HG03135 (cell line): ENCODE measurements around the gene ZYG11B.
"Not testable (repeated sequence)": the region's sequence is repeated elsewhere in the genome, so short reads cannot be mapped to it uniquely, and the experiment has no call there.

Experiments
- ATAC-seq: cut with Tn5 transposase; IDR thresholded peaks from one replicate; pipeline ENCODE4 v1.9.1; 2021; ENCODE audit warnings: mild to moderate bottlenecking, moderate library complexity; ENCODE audit not compliant: unreplicated experiment

ZYG11B gene

DNA sequence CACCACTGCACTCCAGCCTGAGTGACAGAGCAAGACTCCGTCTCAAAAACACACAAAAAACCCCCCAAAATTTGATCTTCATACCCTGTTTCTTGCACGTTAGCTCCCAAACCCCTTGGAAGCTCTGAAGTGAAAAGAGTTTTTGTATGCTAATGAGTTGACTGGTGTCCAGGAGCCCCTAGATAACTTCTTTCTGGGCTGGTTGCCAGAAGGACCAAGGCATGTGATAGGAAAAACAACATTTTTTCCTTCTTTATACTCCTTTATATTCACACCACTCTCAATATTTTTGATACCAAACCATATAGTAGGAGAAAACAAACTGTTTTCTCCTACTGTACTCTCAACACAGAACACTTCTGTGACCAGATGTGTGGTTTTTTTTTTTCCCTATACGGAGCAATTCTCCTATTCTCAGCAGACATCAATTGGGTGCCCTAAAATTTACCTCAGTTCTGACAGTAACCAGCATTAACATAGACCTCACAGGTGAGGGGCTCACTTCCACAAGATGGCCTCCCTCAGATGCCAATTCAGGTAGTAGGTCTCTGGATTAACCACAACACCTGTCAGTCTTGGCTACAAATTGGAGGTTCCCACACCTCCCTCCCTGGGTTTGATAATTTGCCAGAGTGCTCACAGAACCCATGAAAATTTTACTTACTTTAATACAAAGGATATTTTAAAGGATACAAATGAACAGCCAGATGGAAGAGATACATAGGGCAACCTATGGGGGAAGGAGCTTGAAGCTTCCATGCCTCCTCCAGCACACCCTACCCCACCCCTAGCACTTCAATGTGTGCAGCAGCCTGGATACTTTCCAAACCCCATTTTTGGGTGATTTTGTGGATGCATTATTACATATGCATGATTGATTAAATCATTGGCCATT lies 25.6 kb downstream of the ZYG11B start:
- no peak for ATAC-seq

DNA sequence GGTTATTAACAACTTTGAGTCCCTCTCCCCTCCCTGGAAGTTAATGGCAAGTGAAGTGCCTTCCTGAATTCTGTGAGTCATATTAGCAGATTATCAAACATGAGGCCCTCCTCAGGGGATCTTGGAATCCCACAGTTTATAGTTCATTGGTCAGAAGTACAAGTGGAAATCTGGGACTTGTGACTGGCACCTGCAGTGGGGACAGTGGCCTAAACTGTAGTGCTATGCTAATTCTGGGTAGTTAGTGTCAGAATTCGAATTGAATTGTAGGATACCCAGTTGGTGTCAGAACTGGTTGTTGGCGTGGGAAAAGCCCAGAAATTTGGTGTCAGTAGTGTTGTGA lies 26.2 kb downstream of the ZYG11B start:
- no peak for ATAC-seq

DNA sequence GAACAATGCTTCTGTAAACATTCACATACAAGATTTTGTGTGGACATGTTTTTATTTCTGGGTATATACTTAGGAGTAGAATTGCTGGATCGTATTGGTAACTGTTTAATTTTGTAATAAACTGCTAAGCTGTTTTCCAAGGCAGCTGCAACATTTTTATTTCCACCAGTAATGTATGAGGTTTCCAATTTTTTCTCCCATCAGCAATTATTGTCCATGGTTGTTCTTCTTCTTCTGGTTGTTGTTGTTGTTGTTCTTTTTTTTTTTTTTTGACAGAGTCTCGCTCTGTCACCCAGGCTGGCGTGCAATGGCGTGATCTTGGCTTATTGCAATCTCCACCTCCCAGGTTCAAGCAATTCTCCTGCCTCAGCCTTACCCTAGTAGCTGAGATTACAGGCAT lies 26.9 kb downstream of the ZYG11B start:
- no peak for ATAC-seq

DNA sequence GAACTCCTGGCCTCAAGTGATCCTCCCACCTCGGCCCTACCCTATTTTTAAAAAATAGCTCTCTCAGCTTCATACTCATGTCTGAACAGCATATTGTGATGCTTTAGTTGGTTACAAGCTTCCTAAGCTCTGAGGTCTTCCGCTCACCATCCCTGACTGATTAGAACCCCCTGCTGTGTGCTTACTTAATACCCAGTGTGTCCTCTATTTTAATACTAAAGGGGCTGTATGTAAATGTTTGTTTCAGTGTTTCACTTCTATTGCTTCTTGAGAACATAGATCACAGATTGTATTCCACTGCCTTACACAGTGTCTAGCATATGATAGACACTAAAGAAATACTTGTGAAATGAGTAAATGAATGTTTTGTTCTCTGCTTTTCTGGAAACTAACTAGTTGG lies 29.8 kb downstream of the ZYG11B start:
- no peak for ATAC-seq

DNA sequence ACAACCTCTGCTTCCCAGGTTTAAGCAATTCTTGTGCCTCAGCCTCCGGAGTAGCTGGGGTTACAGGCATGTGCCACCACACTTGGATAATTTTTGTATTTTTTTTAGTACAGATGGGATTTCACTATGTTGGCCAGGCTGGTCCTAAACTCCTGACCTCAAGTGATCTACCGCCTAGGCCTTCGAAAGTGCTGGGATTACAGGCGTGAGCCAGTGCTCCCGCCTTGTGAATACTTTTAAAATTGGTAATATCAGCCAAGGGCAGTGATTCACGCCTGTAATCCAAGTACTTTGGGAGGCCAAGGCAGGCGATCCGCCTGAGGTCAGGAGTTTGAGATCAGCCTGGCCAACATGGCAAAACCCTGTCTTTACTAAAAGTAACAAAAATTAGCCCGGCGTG lies 33.7 kb downstream of the ZYG11B start:
- ATAC-seq = no peak

DNA sequence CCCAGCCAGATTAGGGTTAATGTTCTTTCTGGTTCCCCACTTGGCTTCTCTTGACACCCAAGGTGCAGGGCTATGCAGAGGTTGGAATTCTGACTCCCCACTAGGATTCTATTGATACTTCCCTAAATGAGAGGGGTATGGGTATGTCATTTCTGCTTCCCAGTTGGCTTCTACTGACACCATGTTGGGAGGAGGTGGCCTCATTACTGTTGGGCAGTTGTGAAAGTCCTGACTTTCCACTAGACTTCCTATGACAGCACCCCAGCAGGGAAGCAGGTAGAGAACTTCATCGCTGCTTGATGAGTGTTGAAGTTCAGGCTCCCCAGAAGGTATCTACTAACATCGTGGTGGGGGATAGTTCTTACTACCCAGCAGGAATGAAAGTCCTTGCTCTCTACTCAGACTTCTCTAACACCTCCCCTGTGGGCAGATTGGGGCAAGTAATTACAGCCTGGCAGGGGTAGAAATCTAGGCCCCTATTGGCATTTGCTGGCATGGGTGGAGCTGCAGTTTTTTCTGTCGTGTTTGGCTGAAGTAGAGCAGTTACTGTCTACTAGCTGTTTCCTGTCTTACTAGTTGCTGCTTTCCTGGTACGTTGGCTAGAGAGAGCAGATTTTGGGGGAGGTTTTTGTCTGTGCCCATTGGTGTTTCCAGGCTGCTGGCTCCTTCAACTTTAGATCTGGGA lies 41.5 kb downstream of the ZYG11B start:
- no peak for ATAC-seq

DNA sequence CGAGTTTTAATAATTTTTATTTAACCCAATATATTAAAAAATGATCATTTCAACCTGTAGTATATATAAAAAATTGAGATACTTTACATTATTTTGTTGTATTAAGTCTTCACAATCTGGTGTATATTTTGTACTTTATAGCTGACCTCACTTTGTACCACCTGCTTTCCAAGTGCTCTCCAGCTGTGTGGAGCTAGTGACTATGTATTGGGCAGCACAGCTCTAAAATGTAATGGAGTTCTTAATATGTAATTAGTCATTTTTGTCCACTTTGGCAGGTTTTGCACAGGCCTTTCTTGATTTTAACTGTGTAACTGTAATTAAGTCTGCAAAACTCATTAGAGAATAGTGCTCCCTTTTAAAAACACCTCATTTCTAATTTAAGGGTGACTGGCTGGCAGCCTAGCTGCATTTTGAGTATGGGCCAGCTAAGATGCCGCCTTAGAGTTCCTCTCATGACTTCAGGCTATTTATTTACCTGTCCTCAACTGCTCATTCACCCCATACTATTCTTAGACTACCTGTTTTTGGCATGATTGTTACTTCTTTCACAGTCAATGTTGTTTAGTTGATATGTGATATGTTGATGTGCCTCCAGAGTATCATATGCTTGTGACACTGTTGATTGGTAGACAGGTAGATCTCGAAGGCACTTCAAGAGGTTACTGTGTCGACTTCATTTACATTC lies 43.2 kb downstream of the ZYG11B start:
- ATAC-seq = no peak

DNA sequence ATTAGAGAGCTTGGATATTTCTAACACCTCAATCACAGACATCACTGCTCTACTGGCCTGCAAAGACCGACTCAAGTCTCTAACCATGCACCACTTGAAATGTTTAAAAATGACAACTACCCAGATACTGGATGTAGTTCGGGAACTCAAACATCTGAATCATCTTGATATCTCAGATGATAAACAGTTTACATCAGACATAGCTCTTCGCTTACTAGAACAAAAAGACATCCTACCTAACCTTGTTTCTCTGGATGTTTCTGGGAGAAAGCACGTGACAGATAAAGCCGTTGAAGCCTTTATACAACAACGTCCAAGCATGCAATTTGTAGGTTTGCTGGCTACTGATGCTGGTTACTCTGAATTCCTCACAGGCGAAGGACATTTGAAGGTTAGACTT lies 45.1 kb downstream of the ZYG11B start:
- no peak for ATAC-seq

DNA sequence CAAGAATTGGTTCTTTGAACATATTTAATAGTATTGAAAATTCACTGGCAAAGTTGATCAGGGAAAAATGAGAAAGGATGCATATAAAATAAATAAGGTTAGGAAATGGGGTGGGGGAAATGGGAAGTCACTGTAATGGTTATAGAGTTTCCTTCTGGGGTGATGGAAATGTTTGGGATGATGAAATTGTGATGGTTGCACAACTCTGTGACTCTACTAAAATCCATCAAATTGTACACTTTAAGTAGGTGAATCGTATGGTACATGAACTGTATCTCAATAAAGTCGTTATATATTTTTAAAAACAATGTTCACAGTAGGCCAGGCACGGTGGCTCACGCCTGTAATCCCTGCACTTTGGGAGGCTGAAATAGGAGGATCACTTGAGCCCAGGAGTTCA lies 59.9 kb downstream of the ZYG11B start:
- ATAC-seq = no peak

DNA sequence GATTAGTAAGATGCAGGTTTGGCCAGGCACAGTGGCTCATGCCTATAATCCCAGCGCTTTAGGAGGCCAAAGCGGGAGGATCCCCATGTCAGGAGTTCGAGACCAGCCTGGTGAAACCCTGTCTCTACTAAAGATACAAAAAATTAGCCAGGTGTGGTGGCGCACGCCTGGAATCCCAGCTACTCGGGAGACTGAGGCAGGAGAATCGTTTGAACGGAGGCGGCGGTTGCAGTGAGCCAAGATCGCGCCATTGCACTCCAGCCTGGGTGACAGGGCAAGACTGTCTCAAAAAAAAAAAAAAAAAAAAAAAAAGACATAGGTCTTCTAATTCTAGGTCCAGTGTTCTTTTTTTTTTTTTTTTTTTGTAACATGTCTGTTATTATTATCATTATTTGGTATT lies 64.2 kb downstream of the ZYG11B start:
- not testable (repeated sequence) for ATAC-seq

DNA sequence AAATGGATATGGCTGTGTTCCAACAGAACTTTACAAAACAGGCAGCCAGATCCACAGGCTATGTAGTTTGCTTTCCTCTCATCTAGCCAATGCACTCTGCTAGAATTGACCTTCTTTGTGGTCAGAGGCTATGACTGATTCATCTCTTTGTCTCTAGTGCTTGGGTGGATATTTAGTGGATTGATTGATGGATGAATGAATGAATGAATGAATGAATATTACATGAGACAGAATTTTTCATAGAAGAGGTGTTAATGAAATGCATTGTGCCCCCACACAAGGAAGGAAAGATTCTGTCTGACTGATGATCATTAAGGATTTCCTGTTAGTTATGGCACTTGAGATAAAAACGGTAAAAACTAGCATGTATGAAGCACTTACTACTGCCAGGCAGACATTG lies 65.8 kb downstream of the ZYG11B start:
- no peak for ATAC-seq

DNA sequence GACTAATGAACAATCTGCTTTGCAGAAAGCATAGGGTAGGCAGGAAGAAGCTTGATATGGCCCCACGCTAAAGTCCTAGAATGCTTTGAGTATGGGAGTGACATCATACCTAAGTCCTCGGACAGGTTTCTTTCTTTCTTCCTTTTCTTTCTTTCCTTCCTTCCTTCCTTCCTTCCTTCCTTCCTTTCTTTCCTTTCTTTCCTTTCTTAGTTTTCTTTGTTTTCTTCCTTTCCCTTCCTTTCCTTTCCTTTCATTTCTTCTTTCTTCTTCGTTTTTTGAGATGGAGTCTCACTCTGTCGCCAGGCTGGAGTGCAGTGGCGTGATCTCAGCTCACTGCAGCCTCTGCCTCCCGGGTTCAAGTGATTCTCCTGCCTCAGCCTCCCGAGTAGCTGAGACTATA lies 67.5 kb downstream of the ZYG11B start:
- not testable (repeated sequence) for ATAC-seq

DNA sequence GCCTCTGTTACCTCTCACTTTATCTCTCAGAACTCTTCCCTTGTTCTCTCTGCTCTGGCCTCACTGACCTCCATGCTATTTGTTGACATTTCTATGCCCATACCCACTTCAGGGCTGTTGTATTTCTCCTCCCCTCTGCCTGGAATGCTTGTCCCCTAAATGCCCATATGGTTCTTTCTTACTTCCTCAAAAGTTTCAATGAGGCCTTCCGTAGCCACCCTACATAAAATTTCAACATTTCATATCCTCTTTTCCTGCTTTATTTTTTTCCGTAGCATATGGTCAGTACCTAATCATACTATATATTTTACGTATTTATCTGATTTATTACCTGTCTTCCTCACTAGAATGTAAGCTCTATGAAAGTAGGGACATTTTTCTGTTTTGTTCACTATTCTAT lies 69.2 kb downstream of the ZYG11B start:
- no peak for ATAC-seq

DNA sequence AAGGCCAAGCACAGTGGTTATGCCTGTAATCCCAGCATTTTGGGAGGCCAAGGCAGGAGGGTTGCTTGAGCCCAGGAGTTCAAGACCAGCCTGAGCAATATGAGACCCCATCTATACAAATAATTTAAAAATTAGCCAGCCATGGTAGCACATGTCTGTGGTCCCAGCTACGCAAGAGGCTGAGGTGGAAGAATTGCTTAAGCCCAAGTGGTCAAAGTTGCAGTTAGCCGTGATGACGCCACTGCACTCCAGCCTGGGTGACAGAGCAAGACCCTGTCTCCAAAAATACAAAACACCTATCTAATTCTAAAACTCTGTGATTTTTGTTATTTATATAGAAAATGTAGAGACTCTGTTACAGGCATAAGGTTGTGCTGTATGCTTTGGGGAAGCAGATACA lies 72.1 kb downstream of the ZYG11B start:
- ATAC-seq = no peak

DNA sequence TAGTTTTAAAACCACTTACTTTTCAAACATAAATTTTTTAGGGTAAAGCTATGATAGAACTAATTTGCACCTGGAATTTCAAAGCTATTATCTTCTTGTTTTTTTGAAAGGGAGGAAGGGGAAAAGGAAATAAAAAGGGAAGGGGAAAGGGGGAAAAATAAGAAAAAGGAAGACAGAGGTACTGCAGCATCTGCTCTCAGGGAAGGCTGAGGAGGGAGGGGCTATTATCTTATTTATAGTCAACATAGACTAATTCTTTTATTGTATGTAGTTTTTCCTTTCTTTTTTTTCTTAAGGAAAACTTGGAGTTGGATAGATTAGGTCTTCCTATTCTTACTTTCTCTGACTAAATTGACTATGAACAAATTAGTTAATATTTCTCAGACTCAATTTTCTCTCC lies 74.8 kb downstream of the ZYG11B start:
- no peak for ATAC-seq

DNA sequence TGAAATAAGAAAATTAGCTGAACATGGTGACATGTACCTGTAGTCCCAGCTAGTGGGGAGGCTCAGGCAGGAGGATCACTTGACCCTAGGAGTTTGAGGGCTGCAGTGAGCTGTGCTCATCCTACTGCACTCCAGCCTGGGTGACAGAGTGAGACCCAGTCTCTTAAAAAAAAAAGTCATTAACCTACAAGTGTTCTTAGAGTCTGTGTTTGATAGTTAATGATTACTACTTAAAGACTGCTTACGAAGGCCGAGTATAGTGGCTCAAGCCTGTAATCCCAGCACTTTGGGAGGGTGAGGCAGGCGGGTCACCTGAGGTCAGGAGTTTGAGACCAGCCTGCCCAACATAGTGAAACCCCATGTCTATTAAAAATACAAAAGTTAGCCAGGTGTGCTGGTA lies 77.8 kb downstream of the ZYG11B start:
- not testable (repeated sequence) for ATAC-seq

DNA sequence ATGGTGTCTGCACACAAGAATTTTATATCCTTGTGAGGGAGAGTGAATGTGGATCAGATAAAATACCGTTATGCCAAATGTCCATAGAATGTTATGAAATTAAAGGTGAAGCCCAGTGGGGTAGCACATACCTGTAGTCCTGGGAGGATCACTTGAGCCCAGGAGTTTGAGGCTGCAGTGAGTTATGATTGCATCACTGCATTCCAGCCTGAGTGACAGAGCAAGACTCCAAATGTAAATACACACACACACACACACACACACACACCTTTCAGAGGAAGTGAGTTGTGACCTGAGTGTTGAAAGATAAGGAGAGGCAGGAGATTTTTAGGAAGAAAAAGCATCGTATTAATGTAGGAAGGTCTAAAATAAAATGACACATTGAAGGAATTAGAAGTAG lies 88.2 kb downstream of the ZYG11B start:
- ATAC-seq = no peak

DNA sequence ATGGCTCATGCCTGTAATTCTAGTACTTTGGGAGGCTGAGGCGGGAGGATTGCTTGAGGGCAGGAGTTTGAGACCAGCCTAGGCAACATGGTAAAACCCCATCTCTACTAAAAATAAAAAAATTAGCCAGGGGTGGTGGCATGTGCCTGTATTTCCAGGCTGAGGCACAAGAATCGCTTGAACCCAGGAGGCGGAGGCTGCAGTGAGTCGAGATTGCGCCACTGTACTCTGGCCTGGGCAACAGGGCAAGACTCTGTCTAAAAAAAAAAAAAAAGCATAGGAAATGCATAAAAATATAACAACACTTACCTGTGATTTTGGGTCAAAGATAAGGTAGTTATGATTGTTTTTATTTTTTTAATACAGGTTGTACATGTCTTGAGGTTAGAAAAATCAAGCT lies 94.6 kb downstream of the ZYG11B start:
- not testable (repeated sequence) for ATAC-seq

DNA sequence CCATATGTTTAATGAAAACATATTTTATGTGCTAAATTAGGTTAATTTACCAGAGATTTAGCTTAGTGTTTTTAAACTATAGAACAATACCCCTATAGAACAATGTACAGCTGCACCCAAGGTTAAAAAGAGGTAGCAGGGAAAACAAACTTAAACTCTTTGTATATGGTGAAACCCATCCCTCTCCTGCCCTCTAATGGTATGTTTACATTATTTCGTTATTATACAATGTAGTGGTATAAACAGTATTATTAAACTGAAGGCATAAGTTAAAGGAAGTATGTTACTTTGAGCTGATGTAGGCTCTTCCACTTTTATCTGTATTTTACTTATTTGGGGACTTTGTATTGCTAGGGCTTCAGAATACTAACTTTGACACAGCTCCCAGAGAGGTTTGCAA lies 99.6 kb downstream of the ZYG11B start:
- ATAC-seq = no peak

DNA sequence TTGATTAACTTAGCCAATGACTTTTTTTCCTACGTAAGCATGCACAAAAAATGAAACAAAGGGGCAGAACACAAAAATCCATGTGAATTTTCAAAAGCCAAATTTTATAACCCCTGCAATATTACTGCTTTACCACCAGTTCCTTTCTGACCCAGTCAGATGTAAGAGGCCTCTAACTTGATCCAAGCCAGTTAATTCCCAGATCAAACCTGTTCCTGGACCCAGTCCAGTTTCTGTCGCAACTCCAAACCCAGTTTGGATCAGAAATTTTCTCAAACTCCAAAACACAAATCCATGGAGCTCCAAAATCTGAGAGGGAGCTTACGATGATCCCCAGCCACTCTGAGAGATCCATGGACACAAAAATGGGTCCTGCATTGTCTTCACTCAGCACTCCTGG lies 108.5 kb downstream of the ZYG11B start:
- no peak for ATAC-seq

DNA sequence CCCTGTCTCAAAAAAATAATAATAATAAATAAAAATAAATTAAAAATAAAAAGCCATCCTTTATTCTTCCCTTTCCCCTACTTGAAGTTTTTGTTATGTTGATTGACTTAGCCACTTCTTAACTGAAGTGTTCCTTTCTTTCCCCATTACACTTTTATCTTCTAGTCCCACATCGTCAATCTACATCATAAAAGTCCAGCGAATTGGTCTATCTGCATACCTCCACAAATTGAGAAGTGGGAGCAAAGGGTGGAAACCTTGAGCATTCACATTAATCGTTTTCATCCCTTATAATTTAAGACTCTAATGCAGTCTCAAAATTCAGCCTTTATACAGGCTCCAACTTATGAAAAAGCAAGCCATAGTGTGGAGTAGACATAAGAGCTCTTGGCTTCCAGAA lies 109.8 kb downstream of the ZYG11B start:
- no peak for ATAC-seq

DNA sequence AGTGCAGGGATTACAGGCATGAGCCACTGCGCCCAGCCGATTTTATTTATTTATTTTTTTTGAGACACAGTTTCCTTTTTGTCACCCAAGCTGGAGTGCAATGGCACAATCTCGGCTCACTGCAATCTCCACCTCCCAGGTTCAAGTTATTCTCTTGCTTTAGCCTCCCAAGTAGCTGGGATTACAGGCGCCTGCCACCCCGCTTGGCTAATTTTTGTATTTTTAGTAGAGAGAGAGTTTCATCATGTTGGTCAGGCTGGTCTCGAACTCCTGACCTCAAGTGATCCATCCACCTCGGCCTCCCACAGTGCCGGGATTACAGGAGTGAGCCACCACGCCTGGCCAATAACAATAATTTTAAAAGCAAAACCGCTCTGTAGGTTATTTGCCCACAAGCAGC lies 112.9 kb downstream of the ZYG11B start:
- not testable (repeated sequence) for ATAC-seq
